Fibroblast of lung (primary cell): ENCODE measurements around the gene AADACL2. TPM values are rescaled to one million over a fixed set of nuclear protein-coding genes. Genes with fewer than 3 reads are reported as not detected.

ENCODE experiments used
- DNase-seq, 2 donors: peaks; one replicate each; pipeline versions ENCODE4 v3.0.0 to v3.0.0-alpha.2; 2010; ENCODE audit warnings: low read depth in 2 of 2
- H2AFZ ChIP-seq: 2 replicates; pipeline ENCODE4 v1.5.1; 2012; ENCODE audit warnings: low read length, control low read depth, inconsistent platforms
- H3K27ac ChIP-seq: 2 replicates; pipeline ENCODE4 v1.5.1; 2011; ENCODE audit warnings: low read length, control low read depth; ENCODE audit not compliant: insufficient read depth
- H3K27me3 ChIP-seq: 2 replicates; pipeline ENCODE4 v1.5.1; 2011; ENCODE audit warnings: mild to moderate bottlenecking, low read length; ENCODE audit not compliant: control insufficient read depth, insufficient read depth
- H3K36me3 ChIP-seq: 2 replicates; pipeline ENCODE4 v1.5.1; 2011; ENCODE audit warnings: low read length; ENCODE audit not compliant: control insufficient read depth, insufficient read depth
- H3K4me1 ChIP-seq: 2 replicates; pipeline ENCODE4 v1.5.1; 2011; ENCODE audit warnings: low read length; ENCODE audit not compliant: control insufficient read depth, insufficient read depth; ENCODE audit errors: extremely low read depth
- H3K4me2 ChIP-seq: 2 replicates; pipeline ENCODE4 v1.5.1; 2011; ENCODE audit warnings: low read length, control low read depth; ENCODE audit not compliant: insufficient read depth; ENCODE audit errors: extremely low read depth
- H3K4me3 ChIP-seq, 4 experiments: fragments of 200-600 bp in 1 of 4; sonication (generic) in 1 of 4; replicated peaks in 1 of 4; 2 replicates each; pipeline ENCODE4 v1.5.1; 2011 to 2016; ENCODE audit warnings: low read length in 4 of 4, low read depth in 3 of 4, mild to moderate bottlenecking in 3 of 4, control low read depth in 2 of 4, inconsistent platforms in 1 of 4, mixed read lengths in 1 of 4; ENCODE audit not compliant: insufficient read depth in 1 of 4; ENCODE audit errors: control extremely low read depth in 1 of 4
- H3K79me2 ChIP-seq: 2 replicates; pipeline ENCODE4 v1.5.1; 2012; ENCODE audit warnings: mild to moderate bottlenecking, low read length, inconsistent platforms; ENCODE audit not compliant: control insufficient read depth, insufficient read depth
- H3K9ac ChIP-seq: 2 replicates; pipeline ENCODE4 v1.5.1; 2011; ENCODE audit warnings: mild to moderate bottlenecking, low read length, control low read depth; ENCODE audit not compliant: insufficient read depth
- H3K9me3 ChIP-seq: 2 replicates; pipeline ENCODE4 v1.5.1; 2012; ENCODE audit warnings: low read depth, low read length; ENCODE audit not compliant: control insufficient read depth, insufficient read depth
- H4K20me1 ChIP-seq: 2 replicates; pipeline ENCODE4 v1.5.1; 2011; ENCODE audit warnings: low read length; ENCODE audit not compliant: control insufficient read depth, insufficient read depth; ENCODE audit errors: extremely low read depth
- EZH2 ChIP-seq: IDR thresholded peaks from 2 replicates; pipeline ENCODE4 v1.5.1; 2012; ENCODE audit warnings: low read length, control low read depth, mild to moderate bottlenecking; ENCODE audit errors: missing control alignments
- polyA plus RNA-seq, 2 donors: library from polyadenylated mRNA; depleted of rRNA in 1 of 2; stranded (reverse) in 1 of 2; unstranded in 1 of 2; fragments of >200 nt; gene quantifications; 2 replicates each; pipeline ENCODE4 v1.2.1, GENCODE V29; 2011 to 2012; ENCODE audit warnings: missing spikeins in 1 of 2
- total RNA-seq: library from RNA; depleted of rRNA; stranded (reverse); fragments of >200 nt; gene quantifications from 2 replicates; pipeline ENCODE4 v1.2.1, GENCODE V29; 2014
- TF ChIP-seq, protein P1 (sequence below), 2 donors: IDR thresholded peaks in 1 of 2; conservative IDR thresholded peaks in 1 of 2; 1 replicate in 1 of 2; 2 replicates in 1 of 2; pipeline ENCODE4 v1.5.1; 2011 to 2012; ENCODE audit warnings: low read length in 2 of 2, control low read depth in 1 of 2, inconsistent platforms in 1 of 2, low read depth in 1 of 2, mild to moderate bottlenecking in 1 of 2

The AADACL2 gene
- total and polyA plus RNA-seq, 2 donors (not counting 1 experiment from before 2014, with no cell fraction given): not detected

DNA sequence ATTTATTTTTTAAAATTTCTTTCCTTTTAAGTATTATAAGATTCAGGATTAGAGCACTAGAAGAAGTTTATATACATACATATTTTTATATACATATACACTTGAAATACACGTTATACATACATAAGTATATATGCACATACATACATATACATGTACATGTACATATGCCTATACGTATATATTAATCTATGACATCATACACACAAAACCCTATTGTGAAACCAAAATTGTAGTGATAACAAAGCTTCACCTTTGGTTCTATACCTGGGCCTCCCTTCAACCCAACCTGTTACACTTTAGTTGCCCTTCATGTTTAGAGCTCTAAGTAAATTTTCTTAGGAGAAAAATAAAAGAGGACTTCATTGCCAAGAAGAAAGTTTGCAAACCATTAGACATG lies 17.0 kb downstream of the AADACL2 start:
- H3K27me3 ChIP-seq: no peaks in the 10 kb centered on the region
- TF ChIP-seq, protein P1, sequence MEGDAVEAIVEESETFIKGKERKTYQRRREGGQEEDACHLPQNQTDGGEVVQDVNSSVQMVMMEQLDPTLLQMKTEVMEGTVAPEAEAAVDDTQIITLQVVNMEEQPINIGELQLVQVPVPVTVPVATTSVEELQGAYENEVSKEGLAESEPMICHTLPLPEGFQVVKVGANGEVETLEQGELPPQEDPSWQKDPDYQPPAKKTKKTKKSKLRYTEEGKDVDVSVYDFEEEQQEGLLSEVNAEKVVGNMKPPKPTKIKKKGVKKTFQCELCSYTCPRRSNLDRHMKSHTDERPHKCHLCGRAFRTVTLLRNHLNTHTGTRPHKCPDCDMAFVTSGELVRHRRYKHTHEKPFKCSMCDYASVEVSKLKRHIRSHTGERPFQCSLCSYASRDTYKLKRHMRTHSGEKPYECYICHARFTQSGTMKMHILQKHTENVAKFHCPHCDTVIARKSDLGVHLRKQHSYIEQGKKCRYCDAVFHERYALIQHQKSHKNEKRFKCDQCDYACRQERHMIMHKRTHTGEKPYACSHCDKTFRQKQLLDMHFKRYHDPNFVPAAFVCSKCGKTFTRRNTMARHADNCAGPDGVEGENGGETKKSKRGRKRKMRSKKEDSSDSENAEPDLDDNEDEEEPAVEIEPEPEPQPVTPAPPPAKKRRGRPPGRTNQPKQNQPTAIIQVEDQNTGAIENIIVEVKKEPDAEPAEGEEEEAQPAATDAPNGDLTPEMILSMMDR (conservative IDR thresholded peaks at IDR 0.05 in 1 of 2, IDR thresholded peaks at IDR 0.05 in 1 of 2; ENCODE audit: low read depth in 1 of 2, low read length in 2 of 2): no peak
- TF ChIP-seq EZH2: no peak
- H3K27ac ChIP-seq: no peak overlapping the region
- no peak overlapping the region for H3K9ac ChIP-seq
- peaks cover 2% of the 10 kb centered on the region for H3K4me1 ChIP-seq
- H2AFZ ChIP-seq: no peak overlapping the region
- no peak for DNase-seq
- no peaks in the 10 kb centered on the region for H4K20me1 ChIP-seq
- no peak overlapping the region for H3K4me3 ChIP-seq
- no peaks in the 10 kb centered on the region for H3K79me2 ChIP-seq
- no peaks in the 10 kb centered on the region for H3K9me3 ChIP-seq
- no peaks in the 10 kb centered on the region for H3K36me3 ChIP-seq
- H3K4me2 ChIP-seq: no peak overlapping the region

DNA sequence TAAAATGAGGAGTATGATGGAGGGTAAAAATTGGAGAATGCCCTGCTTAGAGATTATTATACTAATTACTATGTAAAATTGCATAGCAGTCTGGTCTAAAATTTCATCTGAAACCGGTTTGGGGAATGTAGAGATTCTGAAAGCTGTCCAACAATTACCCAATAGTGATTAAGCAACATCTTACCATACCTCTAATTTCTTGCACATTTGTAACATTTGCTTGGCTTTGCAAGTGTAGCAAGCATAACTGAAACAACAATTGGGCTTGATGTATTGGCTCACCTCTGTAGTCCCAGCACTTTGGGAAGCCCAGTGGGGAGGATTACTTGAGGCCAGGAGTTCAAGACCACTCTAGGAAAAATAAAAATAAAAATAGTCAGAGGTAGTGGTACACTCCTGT lies 17.4 kb downstream of the AADACL2 start:
- Histone ChIP-seq H2AFZ (no peak overlapping the region), H3K27ac (no peak overlapping the region), H3K4me2 (no peak overlapping the region), H3K9ac (no peak overlapping the region), H3K9me3 (no peaks in the 10 kb centered on the region), H3K4me1 (peaks cover 2% of the 10 kb centered on the region), H3K36me3 (no peaks in the 10 kb centered on the region), H3K4me3 (no peak overlapping the region), H3K27me3 (no peaks in the 10 kb centered on the region), H3K79me2 (no peaks in the 10 kb centered on the region), H4K20me1 (no peaks in the 10 kb centered on the region)
- peak; percentile 29 to 78 for DNase-seq
- TF ChIP-seq, protein P1 (conservative IDR thresholded peaks at IDR 0.05 in 1 of 2, IDR thresholded peaks at IDR 0.05 in 1 of 2; ENCODE audit: low read depth in 1 of 2, low read length in 2 of 2): no peak
- TF ChIP-seq EZH2: no peak

DNA sequence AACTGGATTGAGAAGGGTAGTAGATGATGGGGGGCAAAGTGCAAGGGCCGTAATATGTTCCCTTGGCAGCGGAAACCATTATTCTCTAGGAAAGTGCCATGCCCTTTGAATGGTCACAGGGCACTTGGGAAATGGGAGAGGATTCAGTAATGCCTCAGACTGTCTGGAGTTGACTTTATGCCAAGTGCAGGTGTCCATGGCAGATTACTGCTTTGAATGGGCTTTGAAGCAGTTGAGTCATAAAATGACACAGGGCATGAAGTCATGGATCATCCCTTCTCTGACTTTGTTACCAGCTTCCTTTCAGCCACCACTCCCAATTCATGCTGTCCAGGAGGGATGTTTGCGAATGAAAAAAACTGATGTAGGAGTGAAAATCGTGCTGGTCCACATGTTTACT lies 20.1 kb downstream of the AADACL2 start:
- no peaks in the 10 kb centered on the region for H4K20me1 ChIP-seq
- H3K4me1 ChIP-seq: peaks cover 2% of the 10 kb centered on the region
- no peaks in the 10 kb centered on the region for H3K27me3 ChIP-seq
- no peak overlapping the region for H3K4me2 ChIP-seq
- no peaks in the 10 kb centered on the region for H3K79me2 ChIP-seq
- H3K9me3 ChIP-seq: no peaks in the 10 kb centered on the region
- H3K27ac ChIP-seq: no peak overlapping the region
- TF ChIP-seq, protein P1 (conservative IDR thresholded peaks at IDR 0.05 in 1 of 2, IDR thresholded peaks at IDR 0.05 in 1 of 2; ENCODE audit: low read depth in 1 of 2, low read length in 2 of 2): no peak
- no peak for TF ChIP-seq EZH2
- no peak overlapping the region for H3K9ac ChIP-seq
- H2AFZ ChIP-seq: no peak overlapping the region
- DNase-seq: no peak
- H3K4me3 ChIP-seq: no peak overlapping the region
- H3K36me3 ChIP-seq: no peaks in the 10 kb centered on the region
